Activated naive CD8-positive, alpha-beta T cell treated with anti-CD3 and anti-CD28 coated beads, Interleukin-2, amount 50 U/mL, for 16 hours (primary cell): Measurements from ENCODE around the gene SOHLH2.

Experiments used
- DNase-seq: peaks from one replicate; pipeline ENCODE4 v3.0.0-alpha.2; 2020; ENCODE audit warnings: low read depth, low spot score

SOHLH2 gene

GRCh38 chr13:36214163-36214921 is at the start of gene SOHLH2:
SOHLH2 (minus strand) TSS chr13:36214556; CDS start chr13:36214526, 30 bp downstream.
- no peak for DNase-seq

- no peak for DNase-seq
Measured at GRCh38 chr13:36261976-36262375, 47.6 kb upstream of the SOHLH2 start.

- no peak for DNase-seq
Measured at GRCh38 chr13:36261011-36261410, 46.7 kb upstream of the SOHLH2 start.

GRCh38 chr13:36259361-36260137 is 45.2 kb upstream of the SOHLH2 start:
- DNase-seq = no peak

GRCh38 chr13:36258831-36259230 is 44.5 kb upstream of the SOHLH2 start:
- DNase-seq = no peak

GRCh38 chr13:36251526-36251925 is 37.2 kb upstream of the SOHLH2 start:
- no peak for DNase-seq

GRCh38 chr13:36251017-36251416 is 36.7 kb upstream of the SOHLH2 start:
- no peak for DNase-seq

GRCh38 chr13:36248700-36249099 is 34.3 kb upstream of the SOHLH2 start:
- DNase-seq = no peak

- no peak for DNase-seq
Measured at GRCh38 chr13:36244990-36245389, 30.6 kb upstream of the SOHLH2 start.

- no peak for DNase-seq
Measured at GRCh38 chr13:36244073-36244472, 29.7 kb upstream of the SOHLH2 start.

- no peak for DNase-seq
Measured at GRCh38 chr13:36242761-36243160, 28.4 kb upstream of the SOHLH2 start.

- no peak for DNase-seq
Measured at GRCh38 chr13:36231236-36231635, 16.9 kb upstream of the SOHLH2 start.

- DNase-seq = no peak
Measured at GRCh38 chr13:36224730-36225129, 10.4 kb upstream of the SOHLH2 start.

GRCh38 chr13:36219883-36220282 is 5.5 kb upstream of the SOHLH2 start:
- DNase-seq = no peak

- no peak for DNase-seq
Measured at GRCh38 chr13:36217456-36217855, 3.1 kb upstream of the SOHLH2 start.

- DNase-seq = no peak
Measured at GRCh38 chr13:36212789-36213188, 1.6 kb downstream of the SOHLH2 start.

- DNase-seq = no peak
Measured at GRCh38 chr13:36211567-36211966, 2.8 kb downstream of the SOHLH2 start.

GRCh38 chr13:36210738-36211137 is 3.6 kb downstream of the SOHLH2 start:
- no peak for DNase-seq

- DNase-seq = no peak
Measured at GRCh38 chr13:36207672-36208071, 6.7 kb downstream of the SOHLH2 start.

GRCh38 chr13:36193151-36193855 is 21.1 kb downstream of the SOHLH2 start:
- DNase-seq = no peak

- no peak for DNase-seq
Measured at GRCh38 chr13:36192166-36192565, 22.2 kb downstream of the SOHLH2 start.

GRCh38 chr13:36190771-36191170 is 23.6 kb downstream of the SOHLH2 start:
- no peak for DNase-seq
